Astrocyte (in vitro differentiated cells and primary cell): ENCODE data around the gene LAMA4. TPM values are rescaled to one million over a fixed set of nuclear protein-coding genes. Genes with fewer than 3 reads are reported as not detected.

Experiments used
- DNase-seq: peaks from one replicate; pipeline ENCODE4 v3.0.0-alpha.2; 2010; ENCODE audit warnings: low read depth
- FAIRE-seq: peaks from 2 replicates; lab custom pipeline; 2011; peaks lifted over from hg19 to GRCh38; lab: Jason Lieb, UNC
- H2AFZ ChIP-seq: 2 replicates; pipeline ENCODE4 v1.6.0; 2012; ENCODE audit warnings: low read depth, low read length, inconsistent platforms
- H3K27ac ChIP-seq: 2 replicates; pipeline ENCODE4 v1.5.1; 2011; ENCODE audit warnings: low read depth, low read length, inconsistent platforms
- H3K27me3 ChIP-seq: 2 replicates; pipeline ENCODE4 v1.6.0; 2011; ENCODE audit warnings: low read length, inconsistent platforms; ENCODE audit not compliant: insufficient read depth
- H3K36me3 ChIP-seq: 2 replicates; pipeline ENCODE4 v1.5.1; 2011; ENCODE audit warnings: low read length, inconsistent platforms; ENCODE audit not compliant: insufficient read depth
- H3K4me1 ChIP-seq: 2 replicates; pipeline ENCODE4 v1.5.1; 2011; ENCODE audit warnings: low read length, inconsistent platforms; ENCODE audit not compliant: insufficient read depth
- H3K4me2 ChIP-seq: 2 replicates; pipeline ENCODE4 v1.6.0; 2012; ENCODE audit warnings: low read length, inconsistent platforms
- H3K4me3 ChIP-seq: 2 replicates; pipeline ENCODE4 v1.5.1; 2011; ENCODE audit warnings: low read depth, mild to moderate bottlenecking, low read length, inconsistent platforms; ENCODE audit not compliant: insufficient read depth
- H3K79me2 ChIP-seq: 2 replicates; pipeline ENCODE4 v1.6.0; 2012; ENCODE audit warnings: mild to moderate bottlenecking, low read length, inconsistent platforms; ENCODE audit not compliant: insufficient read depth
- H3K9ac ChIP-seq: 2 replicates; pipeline ENCODE4 v1.6.0; 2012; ENCODE audit warnings: mild to moderate bottlenecking, low read length, inconsistent platforms
- H3K9me3 ChIP-seq: 2 replicates; pipeline ENCODE4 v1.5.1; 2012; ENCODE audit warnings: low read depth, mild to moderate bottlenecking, low read length, inconsistent platforms; ENCODE audit not compliant: insufficient read depth
- H4K20me1 ChIP-seq: 2 replicates; pipeline ENCODE4 v1.6.0; 2012; ENCODE audit warnings: low read length, inconsistent platforms; ENCODE audit not compliant: insufficient read depth
- H3K27ac Mint-ChIP-seq: one replicate; pipeline ENCODE4 v1.8.0; 2021; ENCODE audit warnings: mild to moderate bottlenecking, mixed read lengths; ENCODE audit not compliant: unreplicated experiment
- H3K27me3 Mint-ChIP-seq: one replicate; pipeline ENCODE4 v1.8.0; 2021; ENCODE audit warnings: low read depth, mixed read lengths; ENCODE audit not compliant: unreplicated experiment
- H3K36me3 Mint-ChIP-seq: one replicate; pipeline ENCODE4 v1.8.0; 2021; ENCODE audit warnings: low read depth, mixed read lengths; ENCODE audit not compliant: unreplicated experiment
- H3K4me1 Mint-ChIP-seq: one replicate; pipeline ENCODE4 v1.8.0; 2021; ENCODE audit warnings: low read depth, mixed read lengths; ENCODE audit not compliant: unreplicated experiment
- H3K4me3 Mint-ChIP-seq: one replicate; pipeline ENCODE4 v1.8.0; 2021; ENCODE audit warnings: mild to moderate bottlenecking, moderate library complexity, mixed read lengths; ENCODE audit not compliant: unreplicated experiment
- H3K9me3 Mint-ChIP-seq: one replicate; pipeline ENCODE4 v1.8.0; 2021; ENCODE audit warnings: mild to moderate bottlenecking, mixed read lengths; ENCODE audit not compliant: unreplicated experiment
- CTCF ChIP-seq: IDR thresholded peaks from 2 replicates; pipeline ENCODE4 v1.5.1; 2011; ENCODE audit warnings: low read depth, mild to moderate bottlenecking, inconsistent platforms, low read length, moderate library complexity; ENCODE audit not compliant: insufficient read depth
- EZH2 ChIP-seq: IDR thresholded peaks from 2 replicates; pipeline ENCODE4 v1.6.1; 2012; ENCODE audit warnings: mild to moderate bottlenecking, low read length, inconsistent platforms; ENCODE audit not compliant: insufficient read depth
- total RNA-seq: library from RNA; stranded (reverse); gene quantifications from 2 replicates; pipeline ENCODE4 v1.2.1, GENCODE V29; 2021

Gene LAMA4
- total RNA-seq, 1 donor from 2014 or later: 2.0 TPM

GRCh38 chr6:112283621-112284020, 29.3 kb upstream of the LAMA4 start:
- no peak overlapping the region for H3K4me2 ChIP-seq
- no peak for TF ChIP-seq CTCF
- no peak for TF ChIP-seq EZH2
- no peak overlapping the region for H3K27ac ChIP-seq
- peaks cover 5% of the 10 kb centered on the region for H3K4me1 Mint-ChIP-seq
- no peaks in the 10 kb centered on the region for H3K9me3 ChIP-seq
- H3K4me1 ChIP-seq: peaks cover 3% of the 10 kb centered on the region
- no peak overlapping the region for H2AFZ ChIP-seq
- H3K27me3 Mint-ChIP-seq: no peaks in the 10 kb centered on the region
- no peak overlapping the region for H3K4me3 ChIP-seq
- no peaks in the 10 kb centered on the region for H3K36me3 Mint-ChIP-seq
- peaks cover 3% of the 10 kb centered on the region for H3K9me3 Mint-ChIP-seq
- no peak overlapping the region for H3K27ac Mint-ChIP-seq
- no peak for DNase-seq
- no peaks in the 10 kb centered on the region for H3K27me3 ChIP-seq
- no peak overlapping the region for H3K4me3 Mint-ChIP-seq
- H4K20me1 ChIP-seq: no peaks in the 10 kb centered on the region
- no peaks in the 10 kb centered on the region for H3K79me2 ChIP-seq
- no peak for FAIRE-seq
- H3K36me3 ChIP-seq: no peaks in the 10 kb centered on the region
- H3K9ac ChIP-seq: no peak overlapping the region

- H3K4me1 Mint-ChIP-seq: peaks cover 4% of the 10 kb centered on the region
- H3K4me1 ChIP-seq: peaks cover 3% of the 10 kb centered on the region
- H3K9ac ChIP-seq: no peak overlapping the region
- no peaks in the 10 kb centered on the region for H3K36me3 Mint-ChIP-seq
- no peaks in the 10 kb centered on the region for H3K27me3 ChIP-seq
- peaks cover 3% of the 10 kb centered on the region for H3K9me3 Mint-ChIP-seq
- H3K27me3 Mint-ChIP-seq: no peaks in the 10 kb centered on the region
- DNase-seq: peak; percentile 89
- no peak overlapping the region for H3K27ac ChIP-seq
- no peaks in the 10 kb centered on the region for H3K79me2 ChIP-seq
- no peak overlapping the region for H3K27ac Mint-ChIP-seq
- no peaks in the 10 kb centered on the region for H4K20me1 ChIP-seq
- no peak overlapping the region for H3K4me3 Mint-ChIP-seq
- H3K4me2 ChIP-seq: peak overlapping the region; percentile 37
- no peak for TF ChIP-seq EZH2
- TF ChIP-seq CTCF: peak; percentile 35
- no peaks in the 10 kb centered on the region for H3K9me3 ChIP-seq
- peak overlapping the region; percentile 12 for H2AFZ ChIP-seq
- H3K4me3 ChIP-seq: no peak overlapping the region
- no peaks in the 10 kb centered on the region for H3K36me3 ChIP-seq
- FAIRE-seq: peak; percentile 73
Observed at GRCh38 chr6:112281821-112282615, 27.7 kb upstream of the LAMA4 start.
